ENCODE results near the gene BABAM2. TPM values are rescaled to one million over a fixed set of nuclear protein-coding genes. Genes with fewer than 3 reads are reported as not detected.
"Not testable (repeated sequence)": the region's sequence is repeated elsewhere in the genome, so short reads cannot be mapped to it uniquely, and the experiment has no call there.

The BABAM2 gene
- polyA plus RNA-seq, 1 donor, result 21.9 TPM

DNA sequence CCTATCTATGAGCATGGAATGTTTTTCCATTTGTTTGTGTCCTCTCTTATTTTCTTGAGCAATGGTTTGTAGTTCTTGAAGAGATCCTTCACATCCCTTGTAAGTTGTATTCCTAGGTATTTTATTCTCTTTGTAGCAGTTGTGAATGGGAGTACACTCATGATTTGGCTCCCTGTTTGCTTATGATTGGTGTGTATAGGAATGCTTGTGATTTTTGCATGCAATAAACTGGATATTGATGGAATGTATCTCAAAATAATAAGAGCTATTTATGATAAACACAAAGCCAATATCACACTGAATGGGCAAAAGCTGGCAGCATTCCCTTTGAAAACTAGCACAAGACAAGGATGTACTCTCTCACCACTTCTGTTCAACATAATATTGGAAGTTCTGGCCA is 223.2 kb downstream of the BABAM2 start:
- DNase-seq (ENCODE audit: low read depth), result not testable (repeated sequence)

DNA sequence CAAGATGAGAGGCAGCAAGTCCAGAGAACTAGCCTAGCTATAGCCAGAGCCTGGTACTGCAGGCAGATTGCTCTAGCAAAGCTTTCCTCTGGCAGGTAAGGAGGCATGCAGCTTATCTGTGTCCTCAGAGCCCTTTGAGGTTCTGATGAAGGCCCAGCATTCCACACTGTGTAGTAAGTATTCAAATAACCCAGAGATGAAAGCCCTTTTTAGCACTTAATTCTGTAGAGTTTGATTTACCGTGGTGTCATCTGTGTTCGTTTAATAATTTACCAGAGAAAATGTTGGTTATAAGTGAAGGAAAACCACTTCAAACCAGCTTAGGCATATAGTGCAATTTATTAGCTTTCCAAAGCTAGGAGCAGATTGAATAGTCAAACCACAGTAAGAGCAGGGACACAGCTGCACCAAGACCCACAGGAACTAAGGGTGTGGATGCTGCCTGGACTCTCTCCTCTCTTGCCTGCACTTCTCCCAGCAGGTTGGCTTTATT is 226.6 kb downstream of the BABAM2 start:
- no peak for DNase-seq (ENCODE audit: low read depth)

DNA sequence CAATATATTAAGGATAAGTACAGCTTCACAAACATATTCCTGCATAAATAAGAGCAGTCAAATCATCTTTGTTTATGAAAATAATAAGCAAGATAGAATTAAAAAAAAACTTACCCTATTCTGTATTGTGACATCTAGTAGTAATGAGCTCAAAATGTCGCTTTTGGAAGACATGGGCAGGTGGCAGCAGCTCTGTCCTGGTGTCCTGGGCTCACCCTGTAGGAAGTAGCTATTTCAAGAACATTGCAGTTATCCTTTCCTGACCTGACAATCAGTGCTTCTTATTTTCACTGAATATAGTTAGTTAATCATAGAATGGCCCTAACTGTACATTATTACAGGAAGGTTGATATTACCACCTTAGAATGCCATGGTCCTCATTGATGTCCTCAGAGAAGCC is 229.1 kb downstream of the BABAM2 start:
- no peak for DNase-seq (ENCODE audit: low read depth)

- no peak for DNase-seq (ENCODE audit: low read depth)
Observed at GRCh38 chr2:28128281-28128950, 237.9 kb downstream of the BABAM2 start.

- DNase-seq (ENCODE audit: low read depth), result no peak
Observed at GRCh38 chr2:28129955-28130695, 239.6 kb downstream of the BABAM2 start.

- no peak for DNase-seq (ENCODE audit: low read depth)
Observed at GRCh38 chr2:28133778-28134177, 243.2 kb downstream of the BABAM2 start.

- no peak for DNase-seq (ENCODE audit: low read depth)
Observed at GRCh38 chr2:28134262-28134812, 243.8 kb downstream of the BABAM2 start.

GRCh38 chr2:28134857-28135256 is 244.3 kb downstream of the BABAM2 start:
- no peak for DNase-seq (ENCODE audit: low read depth)

- no peak for DNase-seq (ENCODE audit: low read depth)
Observed at GRCh38 chr2:28135324-28135723, 244.8 kb downstream of the BABAM2 start.

DNA sequence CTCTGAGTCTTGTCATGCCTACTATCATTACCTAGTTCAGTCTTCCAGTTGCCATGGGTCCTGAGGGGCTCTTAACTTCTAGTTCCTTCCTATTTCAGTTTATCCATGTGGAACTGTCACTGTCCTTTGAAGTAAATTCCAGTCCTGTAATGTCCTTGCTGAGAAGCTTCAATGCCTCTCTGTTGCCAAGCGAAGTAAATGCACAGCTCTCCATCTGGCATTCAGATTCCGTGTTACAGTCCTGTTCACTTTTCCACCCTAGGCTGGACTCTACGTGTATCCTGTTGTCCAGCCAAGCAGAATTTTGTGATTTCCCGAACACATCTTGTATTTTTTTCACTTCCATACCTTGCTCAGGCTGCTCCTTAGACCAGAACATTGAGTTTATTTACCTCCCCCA is 245.3 kb downstream of the BABAM2 start:
- no peak for DNase-seq (ENCODE audit: low read depth)

DNA sequence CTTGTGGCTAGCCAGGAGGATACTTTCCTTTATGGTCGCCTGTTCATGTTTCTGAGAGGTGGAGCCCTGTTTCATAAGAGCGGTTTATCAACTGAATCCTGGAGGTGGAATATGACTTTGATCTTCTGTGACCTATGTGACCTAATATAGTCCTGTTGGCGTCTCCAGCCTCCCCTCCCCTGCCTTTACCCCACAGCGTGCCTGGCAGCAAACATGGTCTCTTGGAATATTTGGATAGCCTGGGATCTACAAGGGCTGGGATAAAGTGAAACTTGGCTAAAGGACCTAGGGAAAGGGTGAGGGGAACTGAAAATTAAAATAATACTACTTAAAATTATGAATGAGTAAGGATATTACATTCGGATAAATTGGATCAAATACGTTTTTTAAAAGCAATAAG is 246.0 kb downstream of the BABAM2 start:
- no peak for DNase-seq (ENCODE audit: low read depth)

GRCh38 chr2:28137221-28137620 is 246.7 kb downstream of the BABAM2 start:
- peak; percentile 55 for DNase-seq (ENCODE audit: low read depth)

DNA sequence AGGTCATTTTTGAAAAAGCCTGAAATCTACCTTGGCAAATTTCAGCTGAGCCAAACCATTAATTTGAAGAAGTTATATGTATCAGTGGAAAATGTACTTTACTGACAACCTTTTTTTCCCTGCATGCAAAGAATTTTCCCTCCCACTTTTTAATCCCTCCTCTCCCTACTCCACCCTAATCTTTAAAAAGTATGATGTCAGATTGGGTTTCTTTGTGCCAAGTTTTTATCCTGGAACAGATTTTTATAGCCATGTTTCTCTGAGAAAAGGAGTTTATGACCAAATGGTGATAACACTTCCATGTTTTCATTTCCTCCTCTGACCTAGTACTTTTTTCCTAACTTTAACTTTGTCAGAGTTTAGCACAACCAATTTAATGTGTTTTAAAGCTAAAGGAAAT is 251.9 kb downstream of the BABAM2 start:
- DNase-seq (ENCODE audit: low read depth), result no peak

GRCh38 chr2:28148000-28148399 is 257.5 kb downstream of the BABAM2 start:
- no peak for DNase-seq (ENCODE audit: low read depth)

- no peak for DNase-seq (ENCODE audit: low read depth)
Observed at GRCh38 chr2:28148566-28148965, 258.0 kb downstream of the BABAM2 start.

- DNase-seq (ENCODE audit: low read depth), result no peak
Observed at GRCh38 chr2:28150236-28150915, 259.8 kb downstream of the BABAM2 start.

DNA sequence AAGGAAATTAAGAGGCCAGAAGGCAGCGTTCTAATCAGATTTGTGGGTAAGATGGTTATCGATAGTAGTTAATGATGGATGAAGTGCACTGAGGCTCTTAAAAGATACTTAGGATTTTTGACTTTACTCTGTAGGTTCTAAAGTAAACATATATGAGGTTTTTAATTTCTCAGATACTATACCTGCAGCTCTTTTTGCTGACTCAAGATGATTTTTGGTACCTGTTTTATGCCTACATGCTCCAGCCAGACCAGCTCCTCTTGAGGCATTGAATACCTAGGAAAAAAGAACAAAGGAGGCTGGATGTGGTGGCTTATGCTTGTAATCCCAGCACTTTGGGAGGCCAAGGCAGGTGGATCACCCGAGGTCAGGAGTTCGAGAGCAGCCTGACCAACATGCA is 260.5 kb downstream of the BABAM2 start:
- DNase-seq (ENCODE audit: low read depth), result no peak

- no peak for DNase-seq (ENCODE audit: low read depth)
Observed at GRCh38 chr2:28152585-28153280, 262.2 kb downstream of the BABAM2 start.

DNA sequence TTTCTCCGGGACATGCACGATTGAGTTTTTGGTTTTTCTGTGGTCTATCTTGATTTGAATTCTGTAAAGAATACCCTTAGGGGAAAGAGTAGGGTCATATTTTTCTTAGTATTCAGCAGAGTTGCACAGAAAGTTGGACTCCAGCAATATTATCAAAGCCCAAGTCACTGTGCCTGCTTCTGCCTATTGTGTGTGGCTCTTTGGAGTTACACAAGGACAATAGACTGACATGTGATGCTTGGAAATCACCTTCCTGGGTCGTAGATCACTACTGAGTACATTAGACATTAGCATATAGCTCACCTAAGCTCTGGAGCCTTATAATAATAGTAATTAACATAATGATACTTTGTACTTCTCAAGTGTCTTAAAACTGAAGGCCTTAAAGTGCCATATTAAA is 263.3 kb downstream of the BABAM2 start:
- DNase-seq (ENCODE audit: low read depth), result no peak

GRCh38 chr2:28155086-28155485 is 264.6 kb downstream of the BABAM2 start:
- no peak for DNase-seq (ENCODE audit: low read depth)

DNA sequence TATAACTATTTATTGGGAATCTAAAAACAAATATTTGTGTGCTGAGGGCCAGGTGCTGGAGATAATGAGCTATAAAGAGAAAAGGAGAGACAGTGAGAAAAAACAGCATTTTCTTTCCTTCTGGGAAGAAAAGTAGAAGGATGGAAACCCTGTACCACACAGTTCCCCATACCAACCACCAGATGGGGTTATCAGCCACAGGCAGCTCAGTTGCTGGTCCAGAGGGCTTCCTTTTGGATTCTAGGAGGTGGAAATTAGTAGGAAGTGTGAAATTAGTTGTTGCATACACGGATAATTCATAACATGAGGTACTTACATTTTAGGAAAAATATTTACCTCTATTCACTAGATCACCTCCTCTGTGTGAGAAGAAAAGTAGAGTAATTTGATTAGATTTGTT is 265.1 kb downstream of the BABAM2 start:
- no peak for DNase-seq (ENCODE audit: low read depth)

DNA sequence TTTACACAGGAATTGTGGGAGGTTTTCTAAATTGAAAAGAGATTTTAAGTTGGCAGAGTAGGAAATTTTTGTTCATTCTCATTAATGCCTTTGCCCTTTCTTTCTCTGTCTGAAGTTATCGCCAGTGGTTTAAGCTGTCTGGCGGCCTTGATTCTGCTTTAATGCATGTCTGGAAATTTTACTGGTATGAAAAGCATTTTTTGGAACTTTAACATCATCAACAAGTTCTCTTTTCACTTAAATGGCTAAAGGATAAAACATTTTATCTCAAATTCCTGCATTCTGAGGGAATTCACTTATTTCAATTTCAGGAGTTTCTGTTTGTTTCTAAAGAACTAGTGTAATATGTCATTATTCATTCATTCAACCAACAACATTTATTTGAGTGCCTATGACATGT is 268.3 kb downstream of the BABAM2 start:
- no peak for DNase-seq (ENCODE audit: low read depth)
